WTC11 (cell line): ENCODE results near the gene KIF22. TPM values are rescaled to one million over a fixed set of nuclear protein-coding genes. Genes with fewer than 3 reads are reported as not detected.

Source experiments
- ATAC-seq: fragments of 200-7000 bp; cut with Tn5 transposase; 2 replicates; pipeline ENCODE4 v1.10.0; 2021; ENCODE audit warnings: mild to moderate bottlenecking, moderate library complexity
- CTCF ChIA-PET: fragments of 300-600 bp; sonication (Branson Sonifier 250); formaldehyde crosslinking; loops from one replicate; lab custom pipeline; 2021; ENCODE audit warnings: antibody characterized with exemption; lab: Charles Lee
- POLR2A ChIA-PET: fragments of 350-600 bp; sonication (Branson Sonifier 250); formaldehyde crosslinking; loops from one replicate; lab custom pipeline; 2021; ENCODE audit warnings: antibody characterized with exemption; lab: Charles Lee
- DNase-seq: peaks from one replicate; pipeline ENCODE4 v3.0.0; 2021; ENCODE audit warnings: low spot score
- H3K27ac Mint-ChIP-seq: 2 replicates; pipeline ENCODE4 v1.8.0; 2021; ENCODE audit warnings: mixed read lengths
- H3K27me3 Mint-ChIP-seq: 2 replicates; pipeline ENCODE4 v1.8.0; 2021; ENCODE audit warnings: low read depth, mild to moderate bottlenecking, moderate library complexity, mixed read lengths
- H3K36me3 Mint-ChIP-seq: 2 replicates; pipeline ENCODE4 v1.8.0; 2021; ENCODE audit warnings: mixed read lengths
- H3K4me1 Mint-ChIP-seq: 2 replicates; pipeline ENCODE4 v1.8.0; 2022; ENCODE audit warnings: mixed read lengths
- H3K4me3 Mint-ChIP-seq: 2 replicates; pipeline ENCODE4 v1.8.0; 2021; ENCODE audit warnings: mild to moderate bottlenecking, moderate library complexity, mixed read lengths
- H3K9me3 Mint-ChIP-seq: 2 replicates; pipeline ENCODE4 v1.8.0; 2021; ENCODE audit warnings: mixed read lengths
- AFF4 ChIP-seq: sonication (generic); formaldehyde crosslinking; IDR thresholded peaks from 2 replicates; pipeline ENCODE4 v1.8.1; 2023; ENCODE audit warnings: mild to moderate bottlenecking, missing genetic modification reagents, borderline replicate concordance
- AR ChIP-seq: fragments of 250-450 bp; sonication (Bioruptor Pico); IDR thresholded peaks from 2 replicates; pipeline ENCODE4 v1.9.0; 2021; ENCODE audit warnings: mild to moderate bottlenecking
- ATF3 ChIP-seq: sonication (generic); formaldehyde crosslinking; conservative IDR thresholded peaks from 2 replicates; pipeline ENCODE4 v1.8.1; 2022; ENCODE audit warnings: mild to moderate bottlenecking, missing genetic modification reagents
- CTCF ChIP-seq: fragments of 200-600 bp; IDR thresholded peaks from 2 replicates; pipeline ENCODE4 v1.8.0; 2022; ENCODE audit warnings: antibody characterized with exemption
- FOXJ3 ChIP-seq: sonication (generic); formaldehyde crosslinking; IDR thresholded peaks from 2 replicates; pipeline ENCODE4 v1.9.0; 2021; ENCODE audit warnings: missing genetic modification reagents, mild to moderate bottlenecking, borderline replicate concordance
- GTF2I ChIP-seq: fragments of 250-450 bp; sonication (Bioruptor Pico); conservative IDR thresholded peaks from 2 replicates; pipeline ENCODE4 v1.4.0; 2021; ENCODE audit warnings: mild to moderate bottlenecking
- MXD4 ChIP-seq: fragments of 250-450 bp; sonication (Bioruptor Pico); IDR thresholded peaks from 2 replicates; pipeline ENCODE4 v1.8.0; 2021; ENCODE audit warnings: mild to moderate bottlenecking, moderate library complexity, borderline replicate concordance
- MYBL2 ChIP-seq: sonication (generic); formaldehyde crosslinking; IDR thresholded peaks from 2 replicates; pipeline ENCODE4 v1.8.1; 2023; ENCODE audit warnings: mild to moderate bottlenecking, moderate library complexity, missing genetic modification reagents
- PRRX2 ChIP-seq: fragments of 250-450 bp; sonication (Bioruptor Pico); IDR thresholded peaks from 2 replicates; pipeline ENCODE4 v1.8.0; 2021; ENCODE audit warnings: mild to moderate bottlenecking
- RELA ChIP-seq: sonication (generic); formaldehyde crosslinking; IDR thresholded peaks from 2 replicates; pipeline ENCODE4 v1.8.1; 2022; ENCODE audit warnings: missing genetic modification reagents, mild to moderate bottlenecking, borderline replicate concordance
- SOX15 ChIP-seq: fragments of 250-450 bp; sonication (Bioruptor Pico); IDR thresholded peaks from 2 replicates; pipeline ENCODE4 v1.9.0; 2021; ENCODE audit warnings: mild to moderate bottlenecking
- ZNF232 ChIP-seq: sonication (generic); formaldehyde crosslinking; IDR thresholded peaks from 2 replicates; pipeline ENCODE4 v1.8.0; 2022; ENCODE audit warnings: mild to moderate bottlenecking, missing genetic modification reagents
- ZNF532 ChIP-seq: fragments of 250-450 bp; sonication (Bioruptor Pico); IDR thresholded peaks from 2 replicates; pipeline ENCODE4 v1.9.0; 2021; ENCODE audit warnings: mild to moderate bottlenecking, borderline replicate concordance
- ZNF671 ChIP-seq: fragments of 250-450 bp; sonication (Bioruptor Pico); IDR thresholded peaks from 2 replicates; pipeline ENCODE4 v1.8.0; 2021; ENCODE audit warnings: mild to moderate bottlenecking
- total RNA-seq: library from RNA; stranded (reverse); gene quantifications from 3 replicates; pipeline ENCODE4 v1.2.3, GENCODE V29; 2021

Gene KIF22
- total RNA-seq, 1 experiment from 2014 or later, result 182 TPM

GRCh38 chr16:29767062-29767461 is 23.5 kb upstream of the KIF22 start (continued):
- TF ChIP-seq ZNF532 (no peak), ZNF232 (no peak)

GRCh38 chr16:29769507-29769906 is 21.0 kb upstream of the KIF22 start:
- Mint-ChIP-seq H3K9me3 (no peaks in the 10 kb centered on the region), H3K27me3 (peaks cover 2% of the 10 kb centered on the region; the same call in 1 of the 2 replicates), H3K4me1 (peaks cover 6% of the 10 kb centered on the region), H3K27ac (no peak overlapping the region), H3K36me3 (no peaks in the 10 kb centered on the region), H3K4me3 (no peak overlapping the region)
- ATAC-seq, result no peak
- no peak for DNase-seq
- ChIA-PET POLR2A (no interaction called here), CTCF (interaction anchor here (1.8 kb wide), 1 partner anchor 15 kb away, joined by 10 read pairs; no protein-coding TSS in a partner anchor)
- no peak for TF ChIP-seq FOXJ3

- Mint-ChIP-seq H3K9me3 (no peaks in the 10 kb centered on the region), H3K27me3 (no peaks in the 10 kb centered on the region; the same call in 1 of the 2 replicates), H3K4me3 (no peak overlapping the region), H3K27ac (no peak overlapping the region; the same call in 1 of the 2 replicates), H3K4me1 (peaks cover 6% of the 10 kb centered on the region), H3K36me3 (no peaks in the 10 kb centered on the region)
- POLR2A ChIA-PET, result no interaction called here
- TF ChIP-seq PRRX2 (no peak), RELA (no peak), SOX15 (CRISPR knock-in tag) (no peak), GTF2I (no peak), AFF4 (no peak), ATF3 (CRISPR knock-in tag) (no peak), AR (CRISPR knock-in tag) (no peak), CTCF (no peak), ZNF671 (no peak), MXD4 (CRISPR knock-in tag) (no peak), ZNF532 (no peak), MYBL2 (CRISPR knock-in tag) (no peak)
- CTCF ChIA-PET, result interaction anchor here (1.3 to 1.8 kb wide), 2 partner anchors 15 to 78 kb away, joined by 4 to 10 read pairs; no protein-coding TSS in a partner anchor
- ATAC-seq, result no peak
- no peak for DNase-seq
Observed at GRCh38 chr16:29770250-29770929, 20.2 kb upstream of the KIF22 start.
